Spleen (tissue), 13 donors: ENCODE results near the gene AKR1C3. TPM values are rescaled to one million over a fixed set of nuclear protein-coding genes. Genes with fewer than 3 reads are reported as not detected.
"Not testable (repeated sequence)": the region's sequence is repeated elsewhere in the genome, so short reads cannot be mapped to it uniquely, and the experiment has no call there.

Source experiments
- DNase-seq: peaks from one replicate; pipeline ENCODE4 v3.0.0-alpha.2; 2020
- H3K27ac ChIP-seq, 8 donors: fragments of 200-600 bp; sonication (generic) in 7 of 8; 1 replicate in 4 of 8; 2 replicates in 4 of 8; pipeline versions ENCODE4 v1.5.0 to v1.8.0; 2016 to 2021; ENCODE audit warnings: inconsistent platforms in 4 of 8, mild to moderate bottlenecking in 4 of 8, moderate library complexity in 1 of 8
- H3K27me3 ChIP-seq, 7 donors: fragments of 200-600 bp; sonication (generic) in 6 of 7; replicated peaks in 1 of 7; 1 replicate in 4 of 7; 2 replicates in 3 of 7; pipeline versions ENCODE4 v1.5.0 to v1.8.0; 2016 to 2021; ENCODE audit warnings: inconsistent platforms in 3 of 7, mild to moderate bottlenecking in 1 of 7
- H3K36me3 ChIP-seq, 6 donors: fragments of 200-600 bp; sonication (generic) in 5 of 6; 1 replicate in 4 of 6; 2 replicates in 2 of 6; pipeline versions ENCODE4 v1.5.0 to v1.8.0; 2016 to 2021; ENCODE audit warnings: inconsistent platforms in 2 of 6
- H3K4me1 ChIP-seq, 6 donors: fragments of 200-600 bp; sonication (generic) in 5 of 6; 1 replicate in 3 of 6; 2 replicates in 3 of 6; pipeline versions ENCODE4 v1.5.0 to v1.8.0; 2016 to 2021; ENCODE audit warnings: inconsistent platforms in 3 of 6
- H3K4me3 ChIP-seq, 8 donors: fragments of 200-600 bp; sonication (generic) in 7 of 8; 1 replicate in 4 of 8; 2 replicates in 4 of 8; pipeline versions ENCODE4 v1.5.0 to v1.8.0; 2016 to 2021; ENCODE audit warnings: inconsistent platforms in 4 of 8, mild to moderate bottlenecking in 4 of 8, moderate library complexity in 2 of 8
- H3K9me3 ChIP-seq, 8 donors: fragments of 200-600 bp; sonication (generic) in 7 of 8; 1 replicate in 4 of 8; 2 replicates in 4 of 8; pipeline versions ENCODE4 v1.5.0 to v1.8.0; 2016 to 2021; ENCODE audit warnings: inconsistent platforms in 4 of 8
- POLR2A ChIP-seq, 3 donors: fragments of 450-650 bp; IDR thresholded peaks; one replicate each; pipeline ENCODE4 v1.5.1; 2017; ENCODE audit warnings: antibody characterized with exemption in 3 of 3, mild to moderate bottlenecking in 1 of 3
- POLR2AphosphoS5 ChIP-seq, 3 donors: sonication (generic); formaldehyde crosslinking; IDR thresholded peaks; one replicate each; pipeline ENCODE4 v1.5.1; 2017; ENCODE audit warnings: antibody characterized with exemption in 3 of 3
- WGBS, 5 donors: extraction: QIAGEN DNeasy Blood & Tissue Kit in 3 of 5; methylation state at CpG; one replicate each; pipeline versions ENCODE4 v1.1.5 to v1.1.7; 2013 to 2018; 5-methylcytosine and 5-hydroxymethylcytosine counted together
- intact Hi-C: fragments of 100-400 bp; cut with DNase I; formaldehyde crosslinking; loops from one replicate; pipeline ENCODE4 v1.15.0; 2023; ENCODE audit warnings: low total_unique reads
- long read RNA-seq, 2 donors: transcript quantifications; one replicate each; lab custom pipeline, GENCODE V29; 2026
- polyA plus RNA-seq, 3 donors: library from polyadenylated mRNA; stranded (reverse); fragments of 200-250 nt; gene quantifications; one replicate each; pipeline ENCODE4 v1.2.1, GENCODE V29; 2013
- total RNA-seq, 7 donors: library from RNA; depleted of rRNA in 3 of 7; stranded (reverse); fragments of >200 nt in 3 of 7; fragmentation: NEBNext Ultra II Directional in 4 of 7; extraction: Animal tissue kit (Norgen Biotek cat#: 25700) in 4 of 7; gene quantifications; one replicate each; pipeline versions ENCODE4 v1.1.0 to v1.2.1, GENCODE V29; 2016 to 2021
- TF ChIP-seq, protein P1 (sequence below), 11 experiments: fragments of 200-600 bp in 7 of 11; fragments of 450-650 bp in 4 of 11; sonication (generic) in 4 of 11; IDR thresholded peaks in 8 of 11; conservative IDR thresholded peaks in 3 of 11; 1 replicate in 7 of 11; 2 replicates in 4 of 11; pipeline versions ENCODE4 v1.4.0 to v1.8.0; 2016 to 2021; ENCODE audit warnings: antibody characterized with exemption in 11 of 11, inconsistent platforms in 4 of 11, mild to moderate bottlenecking in 1 of 11
- donor health status: healthy with polysubstance abuse.
- donor health status: DM: no; HTN: no; CAD: no; lungs with moderate emphysema.
- donor health status: DM: no; HTN: no; CAD: no.
- donor health status: Bipolar disorder and iron deficiency.
- donor health status: healthy.
- donor health status: DM: no; HTN: no; CAD: no.
- donor health status: DM: yes; HTN: yes; CAD: no.

AKR1C3 gene
- 1 to 10 TPM in 6 of 7 donors, under 1 TPM in 1; 0.85 to 5.3 (median 2.9) TPM for total RNA-seq
- 1 to 10 TPM; 2.3 to 5.7 (median 2.6) TPM for polyA plus RNA-seq
- long read RNA-seq, donor 1, partial matches to known transcripts = 0 of 1 reads
- long read RNA-seq, donor 1, other reads (novel, unspliced or antisense) = 0 of 1 reads
- long read RNA-seq, donor 2, partial matches to known transcripts = 0 of 1 reads
- long read RNA-seq, donor 2, other reads (novel, unspliced or antisense) = 0 of 1 reads

DNA sequence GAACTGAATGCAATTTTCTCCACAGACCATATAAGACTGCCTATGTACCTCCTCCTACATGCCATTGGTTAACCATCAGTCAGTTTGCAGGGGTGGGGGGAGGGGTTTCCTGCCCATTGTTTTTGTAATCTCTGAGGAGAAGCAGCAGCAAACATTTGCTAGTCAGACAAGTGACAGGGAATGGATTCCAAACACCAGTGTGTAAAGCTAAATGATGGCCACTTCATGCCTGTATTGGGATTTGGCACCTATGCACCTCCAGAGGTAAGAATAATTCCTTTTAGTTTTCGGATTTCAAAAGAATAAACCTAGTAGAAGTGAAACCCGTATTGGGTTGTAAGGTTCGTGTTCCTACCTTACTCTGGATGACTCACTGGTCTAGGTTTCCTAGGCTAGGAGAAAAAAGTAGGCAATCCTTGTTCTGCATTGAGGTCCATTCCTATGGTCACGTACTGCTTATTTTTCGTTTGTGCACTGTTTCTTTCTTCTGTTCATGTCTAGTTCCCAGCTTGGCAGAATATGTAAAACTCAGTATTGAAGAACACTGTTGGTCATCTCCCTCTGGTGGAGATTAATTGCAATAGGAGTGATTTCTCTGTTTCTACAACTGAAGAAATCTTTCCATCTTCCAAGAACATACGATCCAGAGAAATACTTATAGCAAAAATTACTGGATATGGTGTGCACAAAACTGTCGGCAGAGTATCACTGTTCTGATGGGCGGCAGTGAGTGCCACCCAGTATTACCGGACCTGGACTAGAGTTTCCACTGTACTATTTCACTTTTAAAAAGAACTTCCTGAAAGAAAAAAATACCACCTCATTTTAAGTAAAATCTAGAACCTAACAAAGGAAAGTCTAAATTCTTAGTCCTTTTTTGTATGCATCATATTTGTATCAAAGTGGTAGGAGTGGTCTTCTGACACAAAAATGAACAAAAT lies at the start of gene AKR1C3:
Gene AKR1C3 (plus strand): TSS at position 150 of the 941 bp plus-strand sequence. CDS start 31 bp downstream, at position 181.
- Histone ChIP-seq H3K36me3 (no peaks in the 10 kb centered on the region), H3K9me3 (peaks cover 0 to 16% (median 0%) of the 10 kb centered on the region in 8 donors), H3K4me1 (peaks cover 0 to 11% (median 0%) of the 10 kb centered on the region in 6 donors), H3K4me3 (peak within 1 kb of the TSS; percentile 6 to 58 (median 20)), H3K27me3 (peaks cover 0 to 17% (median 0%) of the 10 kb centered on the region in 7 donors), H3K27ac (peak within 1 kb of the TSS in 2 of 8 donors; percentile 10 to 34)
- TF ChIP-seq, protein P1, sequence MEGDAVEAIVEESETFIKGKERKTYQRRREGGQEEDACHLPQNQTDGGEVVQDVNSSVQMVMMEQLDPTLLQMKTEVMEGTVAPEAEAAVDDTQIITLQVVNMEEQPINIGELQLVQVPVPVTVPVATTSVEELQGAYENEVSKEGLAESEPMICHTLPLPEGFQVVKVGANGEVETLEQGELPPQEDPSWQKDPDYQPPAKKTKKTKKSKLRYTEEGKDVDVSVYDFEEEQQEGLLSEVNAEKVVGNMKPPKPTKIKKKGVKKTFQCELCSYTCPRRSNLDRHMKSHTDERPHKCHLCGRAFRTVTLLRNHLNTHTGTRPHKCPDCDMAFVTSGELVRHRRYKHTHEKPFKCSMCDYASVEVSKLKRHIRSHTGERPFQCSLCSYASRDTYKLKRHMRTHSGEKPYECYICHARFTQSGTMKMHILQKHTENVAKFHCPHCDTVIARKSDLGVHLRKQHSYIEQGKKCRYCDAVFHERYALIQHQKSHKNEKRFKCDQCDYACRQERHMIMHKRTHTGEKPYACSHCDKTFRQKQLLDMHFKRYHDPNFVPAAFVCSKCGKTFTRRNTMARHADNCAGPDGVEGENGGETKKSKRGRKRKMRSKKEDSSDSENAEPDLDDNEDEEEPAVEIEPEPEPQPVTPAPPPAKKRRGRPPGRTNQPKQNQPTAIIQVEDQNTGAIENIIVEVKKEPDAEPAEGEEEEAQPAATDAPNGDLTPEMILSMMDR (IDR thresholded peaks at IDR 0.05 in 8 of 11, conservative IDR thresholded peaks at IDR 0.05 in 3 of 11) = peak in 6 of 11 experiments; percentile 41 to 53 (median 51)
- no peak for TF ChIP-seq POLR2A (IDR thresholded peaks at IDR 0.05)
- no peak for TF ChIP-seq POLR2AphosphoS5 (IDR thresholded peaks at IDR 0.05)
- WGBS, 5 donors = 13 to 29% (median 20%) methylated on average over 9 of the region's 9 CpGs
- intact Hi-C loops = no loop called here
- no peak for DNase-seq

GRCh38 chr10:5045095-5045494 lies 49.1 kb upstream of the AKR1C3 start:
- no peaks in the 10 kb centered on the region for H3K27me3 ChIP-seq
- no peak for DNase-seq
- no peak overlapping the region for H3K27ac ChIP-seq
- H3K4me3 ChIP-seq = no peak overlapping the region
- WGBS, 5 donors = 85 to 97% (median 94%) methylated on average over 9 of the region's 9 CpGs
- TF ChIP-seq, protein P1 (IDR thresholded peaks at IDR 0.05 in 8 of 11, conservative IDR thresholded peaks at IDR 0.05 in 3 of 11) = no peak
- TF ChIP-seq POLR2A (IDR thresholded peaks at IDR 0.05) (no peak), POLR2AphosphoS5 (IDR thresholded peaks at IDR 0.05) (no peak)
- intact Hi-C loops = no loop called here
- H3K36me3 ChIP-seq = no peaks in the 10 kb centered on the region
- no peaks in the 10 kb centered on the region for H3K4me1 ChIP-seq
- no peaks in the 10 kb centered on the region for H3K9me3 ChIP-seq

GRCh38 chr10:5046410-5046809 lies 47.8 kb upstream of the AKR1C3 start:
- Histone ChIP-seq H3K36me3 (no peaks in the 10 kb centered on the region), H3K9me3 (no peaks in the 10 kb centered on the region), H3K27ac (no peak overlapping the region), H3K4me1 (no peaks in the 10 kb centered on the region), H3K27me3 (no peaks in the 10 kb centered on the region), H3K4me3 (no peak overlapping the region)
- 81 to 92% (median 87%) methylated on average over 6 of the region's 6 CpGs for WGBS, 5 donors
- intact Hi-C loops = no loop called here
- no peak for DNase-seq
- TF ChIP-seq, protein P1 (IDR thresholded peaks at IDR 0.05 in 8 of 11, conservative IDR thresholded peaks at IDR 0.05 in 3 of 11) = no peak
- TF ChIP-seq POLR2A (IDR thresholded peaks at IDR 0.05) (no peak), POLR2AphosphoS5 (IDR thresholded peaks at IDR 0.05) (no peak)

GRCh38 chr10:5047055-5047454 lies 47.2 kb upstream of the AKR1C3 start:
- H3K4me1 ChIP-seq, H3K4me3 ChIP-seq, H3K36me3 ChIP-seq, H3K27me3 ChIP-seq, H3K9me3 ChIP-seq, H3K27ac ChIP-seq, DNase-seq, intact Hi-C loops: not testable (repeated sequence)
- 80 to 86% (median 82%) methylated on average over 5 of the region's 5 CpGs for WGBS, 5 donors
